MM.1S (cell line): ENCODE measurements around the gene NME5.

Experiments
- CTCF ChIP-seq: fragments of 300-600 bp; sonication (generic); IDR thresholded peaks from 2 replicates; pipeline ENCODE4 v1.5.1; 2016; ENCODE audit warnings: antibody characterized with exemption, low read length, mixed read lengths
- EZH2 ChIP-seq: fragments of 300-600 bp; sonication (generic); optimal IDR thresholded peaks from 2 replicates; pipeline ENCODE3; 2017; ENCODE audit warnings: low read depth, mild to moderate bottlenecking, antibody characterized with exemption, low read length, mixed read lengths

- TF ChIP-seq CTCF, result no peak
- no peak for TF ChIP-seq EZH2
Measured at GRCh38 chr5:138132543-138132942, 6.7 kb downstream of the NME5 start.
